GM18517 (cell line): Measurements from ENCODE around the gene SREK1IP1.

Experiments used
- ATAC-seq: cut with Tn5 transposase; IDR thresholded peaks from one replicate; pipeline ENCODE4 v1.9.1; 2021; ENCODE audit warnings: mild to moderate bottlenecking, moderate library complexity; ENCODE audit not compliant: unreplicated experiment

The SREK1IP1 gene

DNA sequence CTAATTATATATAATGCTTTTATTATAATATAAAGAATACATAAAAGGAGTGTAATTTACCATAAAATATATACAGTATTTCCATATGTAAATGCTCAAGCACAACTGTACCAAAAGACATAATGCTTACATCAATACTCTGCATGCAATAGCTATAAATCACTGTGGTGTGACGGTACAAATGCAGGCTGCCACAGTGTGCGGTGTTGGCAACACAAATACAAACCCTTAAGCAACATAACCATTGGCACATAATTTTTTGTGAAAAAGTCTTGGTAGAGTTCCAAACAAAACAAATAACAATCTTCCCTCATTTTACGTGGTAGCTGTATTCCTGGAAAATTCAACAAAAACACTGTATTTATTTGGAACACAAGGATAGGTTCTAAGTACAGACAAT is 80.1 kb downstream of the SREK1IP1 start:
- no peak for ATAC-seq

DNA sequence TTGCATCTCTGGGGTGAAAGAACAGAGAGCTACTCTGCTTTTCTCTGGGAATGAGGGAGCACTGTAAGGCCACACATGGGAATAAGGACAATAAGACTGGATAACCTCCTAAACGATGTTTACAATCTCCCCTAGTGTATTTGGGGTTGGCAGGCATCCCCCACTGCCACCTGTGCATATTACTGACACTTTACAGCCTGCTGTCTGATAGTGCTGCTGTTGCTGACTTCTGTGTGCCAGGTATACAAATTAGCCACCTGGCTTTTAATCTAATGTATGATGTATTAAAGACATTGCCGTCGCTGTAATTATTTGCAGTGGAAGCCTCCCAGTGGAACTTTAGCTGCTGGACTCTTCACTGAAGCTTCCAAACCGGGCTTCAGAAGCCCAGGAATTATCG is 82.6 kb downstream of the SREK1IP1 start:
- ATAC-seq, result no peak

DNA sequence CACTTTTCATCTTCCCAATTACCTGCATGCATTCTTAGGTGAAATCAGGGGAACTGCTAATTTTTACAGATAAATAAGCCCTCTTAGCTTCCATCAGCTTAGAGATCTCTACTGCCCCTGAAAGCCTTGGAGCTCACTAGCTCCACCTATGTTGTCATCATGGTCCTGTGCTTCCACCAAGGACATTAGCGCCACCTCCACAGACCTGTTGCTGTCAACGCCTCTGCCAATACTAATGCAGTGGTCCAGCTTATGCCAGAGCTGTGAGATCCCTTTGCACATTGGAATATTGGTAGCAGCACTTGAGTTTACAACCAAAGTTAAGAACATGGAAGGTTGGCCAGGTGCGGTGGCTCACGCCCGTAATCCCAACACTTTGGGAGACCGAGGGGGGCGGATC is 85.9 kb downstream of the SREK1IP1 start:
- ATAC-seq, result no peak

DNA sequence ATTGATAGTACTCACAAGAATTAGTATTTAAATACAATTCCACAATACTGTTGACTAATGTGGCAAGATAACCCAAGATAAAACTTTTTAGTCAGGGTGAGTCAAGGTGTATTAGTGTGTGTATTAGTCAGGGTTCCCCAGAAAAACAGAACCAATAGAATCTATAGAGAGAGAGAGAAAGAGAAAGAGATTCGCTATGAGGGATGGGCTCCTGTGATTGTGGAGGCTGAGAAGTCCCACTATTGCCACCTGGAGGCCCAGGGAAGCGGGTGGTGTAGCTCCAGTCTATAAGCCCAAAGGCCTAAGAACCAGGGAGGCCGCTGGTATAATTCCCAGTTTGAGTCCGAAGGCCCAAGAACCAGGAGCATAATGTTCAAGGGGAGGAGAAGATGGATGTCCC is 88.2 kb downstream of the SREK1IP1 start:
- ATAC-seq, result no peak

DNA sequence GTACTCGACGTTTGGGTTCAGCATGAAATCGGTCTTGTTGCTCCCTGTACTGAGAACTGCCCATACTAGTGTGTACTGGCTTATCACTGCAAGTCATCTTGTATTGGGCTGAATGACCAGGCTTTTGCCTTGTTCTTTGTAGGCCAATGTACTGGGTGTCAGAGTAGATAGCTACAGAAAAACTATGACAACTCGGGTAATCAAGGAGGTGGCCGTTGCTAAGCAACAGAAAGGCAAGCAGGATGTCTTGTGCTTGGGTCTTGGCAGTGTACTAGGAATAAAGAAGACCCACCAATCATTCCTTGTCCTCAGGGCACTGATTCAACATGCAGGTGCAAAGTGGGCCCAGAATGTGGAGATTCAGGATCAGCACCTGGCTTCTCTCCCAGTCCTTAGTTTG is 90.1 kb downstream of the SREK1IP1 start:
- no peak for ATAC-seq

DNA sequence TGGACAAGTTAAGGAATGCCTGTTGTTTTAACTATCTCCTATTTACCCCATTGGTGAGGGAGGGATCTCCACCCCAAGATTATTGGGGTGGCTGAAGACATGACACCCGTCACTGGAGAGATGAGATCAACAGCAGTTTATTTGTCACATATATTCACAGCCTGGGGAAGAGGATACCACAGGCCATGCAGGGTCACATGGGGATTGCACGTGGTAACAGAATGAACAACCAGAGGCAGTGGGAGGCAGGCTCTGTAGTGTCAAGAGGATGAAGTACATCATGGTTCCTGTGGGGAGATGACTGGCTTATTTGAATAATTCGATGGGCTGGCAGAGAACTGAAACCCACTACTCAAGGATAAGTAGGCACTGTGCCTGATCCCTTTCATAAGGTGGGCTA is 96.8 kb downstream of the SREK1IP1 start:
- no peak for ATAC-seq

DNA sequence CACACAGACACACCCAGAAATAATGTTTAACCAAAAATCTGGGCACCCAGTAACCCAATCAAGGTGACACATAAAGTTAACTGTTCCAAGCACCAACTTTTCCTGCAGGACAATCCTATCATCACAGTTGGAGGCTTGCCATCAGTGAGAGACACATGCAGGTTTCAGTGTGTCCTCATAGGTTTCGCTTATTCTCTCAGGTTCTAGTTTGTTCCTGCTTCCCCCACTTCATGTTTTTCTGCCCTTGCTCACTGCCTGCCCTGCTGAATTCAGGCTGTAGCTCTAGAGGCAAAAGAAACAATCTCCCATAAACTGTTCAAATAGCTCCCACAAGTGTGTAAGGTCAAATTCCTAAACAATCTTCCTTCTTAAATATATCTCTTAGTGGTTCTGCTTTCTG is 98.2 kb downstream of the SREK1IP1 start:
- no peak for ATAC-seq
